Fibroblast of pulmonary artery (primary cell): ENCODE results near the gene DPYD.

Experiments used
- DNase-seq: peaks from one replicate; pipeline ENCODE4 v3.0.0-alpha.2; 2010; ENCODE audit warnings: low read depth
- H3K4me3 ChIP-seq: replicated peaks from 2 replicates; pipeline ENCODE4 v1.5.1; 2011; ENCODE audit warnings: low read depth, mild to moderate bottlenecking, control low read depth, low read length, moderate library complexity
- TF ChIP-seq, protein P1 (sequence below): IDR thresholded peaks from 2 replicates; pipeline ENCODE4 v1.5.1; 2011; ENCODE audit warnings: mild to moderate bottlenecking, control low read depth, low read length, inconsistent platforms; ENCODE audit errors: missing control alignments

The DPYD gene

DNA sequence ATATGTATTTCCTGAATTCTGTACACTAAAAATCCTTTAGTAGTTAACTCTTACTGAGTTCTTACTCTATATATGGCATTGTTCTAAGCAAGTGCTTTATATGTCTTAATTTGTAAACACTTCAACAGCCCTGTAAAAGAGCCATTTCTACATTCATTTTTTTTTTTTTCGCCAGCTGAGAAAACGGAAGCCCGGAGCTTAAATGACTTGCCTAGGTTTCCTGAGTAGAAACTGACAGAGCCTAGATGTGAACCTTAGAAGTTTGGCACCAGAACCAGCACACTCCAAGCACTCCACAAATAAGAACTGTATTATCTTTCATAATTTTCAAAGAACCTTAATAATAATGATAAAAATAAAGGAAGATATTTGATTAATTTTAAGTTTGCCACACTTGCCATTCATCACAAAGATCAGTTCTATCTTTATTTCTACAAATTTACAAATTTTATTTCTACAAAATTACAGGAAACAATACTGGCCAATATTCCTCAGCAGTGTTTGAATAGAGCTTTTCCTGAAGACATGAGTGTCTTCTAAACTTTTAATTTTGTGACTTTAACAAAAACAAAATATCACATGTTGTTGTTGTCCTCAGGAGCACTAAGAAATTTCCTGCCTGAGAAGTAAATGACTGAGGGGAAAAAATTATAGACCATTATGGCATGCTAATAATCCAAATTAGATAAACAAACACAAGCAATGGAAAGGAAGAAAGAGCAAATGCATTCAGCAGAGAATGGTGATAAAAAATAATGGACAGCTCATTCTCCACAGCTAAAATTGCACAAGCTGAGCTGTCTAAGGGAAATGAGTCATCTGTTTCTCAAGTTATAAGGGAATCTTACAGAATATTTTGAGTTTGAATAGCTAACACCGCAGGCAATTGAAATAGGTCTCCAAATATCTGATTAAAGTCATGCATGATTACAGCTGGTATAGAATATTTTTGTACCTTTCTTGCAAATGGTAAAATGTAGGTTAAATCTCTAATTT is 71.2 kb downstream of the DPYD start:
- TF ChIP-seq, protein P1, sequence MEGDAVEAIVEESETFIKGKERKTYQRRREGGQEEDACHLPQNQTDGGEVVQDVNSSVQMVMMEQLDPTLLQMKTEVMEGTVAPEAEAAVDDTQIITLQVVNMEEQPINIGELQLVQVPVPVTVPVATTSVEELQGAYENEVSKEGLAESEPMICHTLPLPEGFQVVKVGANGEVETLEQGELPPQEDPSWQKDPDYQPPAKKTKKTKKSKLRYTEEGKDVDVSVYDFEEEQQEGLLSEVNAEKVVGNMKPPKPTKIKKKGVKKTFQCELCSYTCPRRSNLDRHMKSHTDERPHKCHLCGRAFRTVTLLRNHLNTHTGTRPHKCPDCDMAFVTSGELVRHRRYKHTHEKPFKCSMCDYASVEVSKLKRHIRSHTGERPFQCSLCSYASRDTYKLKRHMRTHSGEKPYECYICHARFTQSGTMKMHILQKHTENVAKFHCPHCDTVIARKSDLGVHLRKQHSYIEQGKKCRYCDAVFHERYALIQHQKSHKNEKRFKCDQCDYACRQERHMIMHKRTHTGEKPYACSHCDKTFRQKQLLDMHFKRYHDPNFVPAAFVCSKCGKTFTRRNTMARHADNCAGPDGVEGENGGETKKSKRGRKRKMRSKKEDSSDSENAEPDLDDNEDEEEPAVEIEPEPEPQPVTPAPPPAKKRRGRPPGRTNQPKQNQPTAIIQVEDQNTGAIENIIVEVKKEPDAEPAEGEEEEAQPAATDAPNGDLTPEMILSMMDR, result no peak
- peak; percentile 89 for DNase-seq
- peak overlapping the region; percentile 4 for H3K4me3 ChIP-seq

DNA sequence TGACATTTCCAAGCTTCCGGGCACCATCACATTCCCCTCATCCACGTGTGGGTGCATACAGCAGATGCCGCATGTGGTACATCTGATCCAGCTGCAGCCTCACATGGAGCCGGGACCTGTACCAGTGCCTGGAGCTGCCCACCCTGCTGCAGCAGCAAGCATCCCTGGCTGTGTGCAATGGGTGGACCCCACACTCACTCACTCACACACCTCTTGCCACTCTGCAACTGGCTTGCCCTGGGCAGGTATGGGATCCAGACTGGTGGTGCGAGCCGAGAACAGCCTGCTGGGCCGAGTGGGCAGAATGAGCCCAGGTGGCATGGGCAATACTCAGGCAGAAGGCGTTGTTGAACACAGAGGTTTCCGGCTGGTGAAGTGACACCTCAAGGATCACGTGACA is 75.0 kb downstream of the DPYD start:
- no peak for DNase-seq
- TF ChIP-seq, protein P1, result no peak
- H3K4me3 ChIP-seq, result no peak overlapping the region

DNA sequence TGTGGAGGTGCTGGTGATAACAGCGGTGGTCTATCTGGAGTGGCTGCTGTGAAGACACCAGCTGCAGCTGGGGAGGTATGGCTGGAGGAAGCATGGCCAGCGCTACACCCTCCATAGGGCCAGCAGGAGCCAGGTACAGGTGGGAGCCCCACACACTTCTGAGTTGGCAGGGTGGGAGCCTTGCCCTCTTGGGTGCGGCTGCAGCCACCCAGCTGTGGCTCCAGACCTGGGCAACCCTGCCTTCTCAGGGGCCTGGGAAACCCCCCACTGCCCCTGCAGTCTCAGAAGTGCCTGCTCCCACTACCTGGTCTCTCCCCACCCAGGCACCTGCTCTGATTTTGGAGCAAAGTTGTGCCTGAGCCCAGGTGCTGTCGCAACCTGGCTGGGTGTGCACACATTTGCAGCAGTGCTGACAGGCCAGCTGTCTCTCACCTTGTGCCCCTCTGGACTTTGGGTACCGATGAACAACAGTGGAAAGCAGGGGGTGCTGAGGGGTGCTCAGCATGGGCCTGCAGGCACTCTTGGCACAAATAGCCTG is 76.2 kb downstream of the DPYD start:
- no peak for DNase-seq
- TF ChIP-seq, protein P1, result no peak
- no peak overlapping the region for H3K4me3 ChIP-seq

DNA sequence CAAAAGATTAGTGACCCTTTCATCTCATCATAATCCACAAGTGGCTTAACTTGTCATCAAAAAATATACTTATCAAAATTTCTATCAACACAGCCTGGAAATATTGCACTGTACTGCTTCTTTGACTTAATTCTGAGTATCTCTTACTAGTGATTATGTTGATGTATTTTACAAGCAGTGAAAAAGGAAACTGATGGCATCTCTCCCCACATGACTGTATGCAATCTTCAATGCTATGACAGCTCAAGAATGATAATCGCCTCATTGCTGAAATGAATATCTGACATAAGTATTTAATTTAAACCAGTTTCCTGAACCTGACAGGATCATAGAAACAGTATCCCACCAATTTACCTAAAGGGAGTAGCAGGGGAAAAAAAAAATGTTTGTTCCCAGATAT is 79.5 kb downstream of the DPYD start:
- no peak overlapping the region for H3K4me3 ChIP-seq
- TF ChIP-seq, protein P1, result no peak
- no peak for DNase-seq

DNA sequence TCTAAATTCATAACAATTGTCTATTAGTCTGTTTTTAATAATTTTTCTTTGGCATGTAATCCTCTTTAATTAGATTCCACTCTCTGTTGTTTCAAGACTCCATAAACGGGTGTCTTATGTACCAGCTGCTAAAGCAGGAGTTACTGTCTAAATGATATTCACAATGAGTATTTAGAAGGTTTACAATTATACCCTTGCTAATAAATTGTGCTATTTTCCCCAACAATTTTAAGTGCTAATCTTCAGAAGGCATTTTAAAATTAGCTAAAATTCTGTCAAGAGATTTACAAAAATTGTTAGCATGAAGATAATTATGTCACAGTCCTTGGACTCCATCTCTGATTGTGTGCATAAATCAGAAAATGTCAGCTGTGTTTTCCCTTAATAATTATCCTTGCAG is 83.7 kb downstream of the DPYD start:
- TF ChIP-seq, protein P1, result no peak
- DNase-seq, result no peak

DNA sequence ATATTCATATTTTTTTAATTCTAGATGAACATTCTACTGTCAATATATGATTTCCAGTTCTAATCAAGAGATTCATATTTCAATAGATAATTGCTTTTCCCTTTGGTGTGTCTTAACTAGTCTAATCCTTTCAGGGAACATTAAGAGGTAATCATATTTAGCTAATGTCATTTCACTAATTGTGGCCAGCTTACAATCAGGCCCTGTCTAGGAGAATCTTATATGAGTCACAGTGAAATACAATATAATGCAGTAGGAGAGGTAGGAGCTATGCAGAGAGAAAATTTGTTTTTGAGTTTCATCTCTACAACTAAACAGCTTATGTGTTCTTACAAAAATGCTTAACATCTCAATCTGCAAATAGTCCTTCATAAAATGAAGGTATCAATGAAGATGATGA is 85.9 kb downstream of the DPYD start:
- DNase-seq, result no peak
- TF ChIP-seq, protein P1, result no peak
- H3K4me3 ChIP-seq, result no peak overlapping the region

More for the DNA sequence above, 83.7 kb downstream of the DPYD start:
- no peak overlapping the region for H3K4me3 ChIP-seq
